Mammary epithelial cell (primary cell): ENCODE data around the gene CACNG4.

Source experiments
- EZH2 ChIP-seq: IDR thresholded peaks from 2 replicates; pipeline ENCODE4 v1.6.1; 2012; ENCODE audit warnings: low read length, inconsistent platforms, borderline replicate concordance
- TF ChIP-seq, protein P1 (sequence below), 2 donors: IDR thresholded peaks in 1 of 2; conservative IDR thresholded peaks in 1 of 2; 2 replicates each; pipeline ENCODE4 v1.5.1; 2011 to 2012; ENCODE audit warnings: inconsistent platforms in 2 of 2, low read length in 2 of 2, mild to moderate bottlenecking in 2 of 2, control low read depth in 1 of 2, low read depth in 1 of 2; ENCODE audit not compliant: insufficient read depth in 1 of 2; ENCODE audit errors: extremely low read depth in 1 of 2

DNA sequence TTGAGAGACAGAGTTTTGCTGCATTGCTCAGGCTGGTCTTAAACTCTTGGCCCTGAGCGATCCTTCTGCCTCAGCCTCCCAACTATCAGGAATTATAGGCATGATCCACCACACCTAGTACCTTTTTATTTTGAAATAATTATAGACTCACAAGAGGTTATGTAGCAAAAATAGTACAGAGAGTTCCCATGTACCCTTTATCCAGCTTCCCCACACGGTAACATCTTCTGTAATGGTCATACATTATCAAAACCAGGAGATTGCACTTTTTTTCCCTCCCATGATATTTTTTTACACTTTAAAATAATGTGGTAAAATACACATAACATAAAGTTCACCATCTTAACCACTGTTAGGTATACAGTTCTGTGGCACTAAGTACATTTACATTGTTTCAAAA lies 28.8 kb upstream of the CACNG4 start:
- TF ChIP-seq, protein P1, sequence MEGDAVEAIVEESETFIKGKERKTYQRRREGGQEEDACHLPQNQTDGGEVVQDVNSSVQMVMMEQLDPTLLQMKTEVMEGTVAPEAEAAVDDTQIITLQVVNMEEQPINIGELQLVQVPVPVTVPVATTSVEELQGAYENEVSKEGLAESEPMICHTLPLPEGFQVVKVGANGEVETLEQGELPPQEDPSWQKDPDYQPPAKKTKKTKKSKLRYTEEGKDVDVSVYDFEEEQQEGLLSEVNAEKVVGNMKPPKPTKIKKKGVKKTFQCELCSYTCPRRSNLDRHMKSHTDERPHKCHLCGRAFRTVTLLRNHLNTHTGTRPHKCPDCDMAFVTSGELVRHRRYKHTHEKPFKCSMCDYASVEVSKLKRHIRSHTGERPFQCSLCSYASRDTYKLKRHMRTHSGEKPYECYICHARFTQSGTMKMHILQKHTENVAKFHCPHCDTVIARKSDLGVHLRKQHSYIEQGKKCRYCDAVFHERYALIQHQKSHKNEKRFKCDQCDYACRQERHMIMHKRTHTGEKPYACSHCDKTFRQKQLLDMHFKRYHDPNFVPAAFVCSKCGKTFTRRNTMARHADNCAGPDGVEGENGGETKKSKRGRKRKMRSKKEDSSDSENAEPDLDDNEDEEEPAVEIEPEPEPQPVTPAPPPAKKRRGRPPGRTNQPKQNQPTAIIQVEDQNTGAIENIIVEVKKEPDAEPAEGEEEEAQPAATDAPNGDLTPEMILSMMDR (conservative IDR thresholded peaks at IDR 0.05 in 1 of 2, IDR thresholded peaks at IDR 0.05 in 1 of 2; ENCODE audit: extremely low read depth in 1 of 2, insufficient read depth in 1 of 2, low read depth in 1 of 2, low read length in 2 of 2): no peak
- no peak for TF ChIP-seq EZH2
